ENCODE results near the gene SORT1.

SORT1 gene

DNA sequence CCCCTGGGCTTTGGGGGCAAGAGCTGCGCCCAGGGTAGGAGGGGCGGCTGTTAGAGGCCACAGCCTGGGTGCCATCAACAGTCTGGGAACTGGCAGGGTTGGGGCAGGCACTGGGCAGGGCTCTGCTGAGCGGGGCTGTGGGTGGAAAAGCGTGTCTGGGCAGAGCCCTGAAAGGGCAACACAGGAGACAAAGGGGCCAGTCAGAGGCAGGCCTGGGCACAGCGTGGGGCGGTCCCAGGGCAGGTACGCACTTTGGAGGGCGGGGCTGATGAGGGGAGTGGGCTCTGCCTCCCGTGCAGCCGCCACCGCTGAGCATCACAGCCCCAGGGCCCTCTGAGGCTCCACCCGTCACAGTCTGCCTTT, 134.5 kb downstream of the SORT1 start:
- no peak overlapping the region for H3K4me3 ChIP-seq (ENCODE audit: low read depth, low read length)
- H3K9me3 ChIP-seq (ENCODE audit: severe bottlenecking), result no peaks in the 10 kb centered on the region
- DNase-seq, result no peak
- H3K36me3 ChIP-seq, result peaks cover 85% of the 10 kb centered on the region
- no peaks in the 10 kb centered on the region for H3K27me3 ChIP-seq (ENCODE audit: insufficient read depth, low read depth, severe bottlenecking)
- TF ChIP-seq, protein P1, sequence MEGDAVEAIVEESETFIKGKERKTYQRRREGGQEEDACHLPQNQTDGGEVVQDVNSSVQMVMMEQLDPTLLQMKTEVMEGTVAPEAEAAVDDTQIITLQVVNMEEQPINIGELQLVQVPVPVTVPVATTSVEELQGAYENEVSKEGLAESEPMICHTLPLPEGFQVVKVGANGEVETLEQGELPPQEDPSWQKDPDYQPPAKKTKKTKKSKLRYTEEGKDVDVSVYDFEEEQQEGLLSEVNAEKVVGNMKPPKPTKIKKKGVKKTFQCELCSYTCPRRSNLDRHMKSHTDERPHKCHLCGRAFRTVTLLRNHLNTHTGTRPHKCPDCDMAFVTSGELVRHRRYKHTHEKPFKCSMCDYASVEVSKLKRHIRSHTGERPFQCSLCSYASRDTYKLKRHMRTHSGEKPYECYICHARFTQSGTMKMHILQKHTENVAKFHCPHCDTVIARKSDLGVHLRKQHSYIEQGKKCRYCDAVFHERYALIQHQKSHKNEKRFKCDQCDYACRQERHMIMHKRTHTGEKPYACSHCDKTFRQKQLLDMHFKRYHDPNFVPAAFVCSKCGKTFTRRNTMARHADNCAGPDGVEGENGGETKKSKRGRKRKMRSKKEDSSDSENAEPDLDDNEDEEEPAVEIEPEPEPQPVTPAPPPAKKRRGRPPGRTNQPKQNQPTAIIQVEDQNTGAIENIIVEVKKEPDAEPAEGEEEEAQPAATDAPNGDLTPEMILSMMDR (IDR thresholded peaks at IDR 0.05; ENCODE audit: low read depth, low read length), result no peak
- H3K27ac ChIP-seq, result no peak overlapping the region

DNA sequence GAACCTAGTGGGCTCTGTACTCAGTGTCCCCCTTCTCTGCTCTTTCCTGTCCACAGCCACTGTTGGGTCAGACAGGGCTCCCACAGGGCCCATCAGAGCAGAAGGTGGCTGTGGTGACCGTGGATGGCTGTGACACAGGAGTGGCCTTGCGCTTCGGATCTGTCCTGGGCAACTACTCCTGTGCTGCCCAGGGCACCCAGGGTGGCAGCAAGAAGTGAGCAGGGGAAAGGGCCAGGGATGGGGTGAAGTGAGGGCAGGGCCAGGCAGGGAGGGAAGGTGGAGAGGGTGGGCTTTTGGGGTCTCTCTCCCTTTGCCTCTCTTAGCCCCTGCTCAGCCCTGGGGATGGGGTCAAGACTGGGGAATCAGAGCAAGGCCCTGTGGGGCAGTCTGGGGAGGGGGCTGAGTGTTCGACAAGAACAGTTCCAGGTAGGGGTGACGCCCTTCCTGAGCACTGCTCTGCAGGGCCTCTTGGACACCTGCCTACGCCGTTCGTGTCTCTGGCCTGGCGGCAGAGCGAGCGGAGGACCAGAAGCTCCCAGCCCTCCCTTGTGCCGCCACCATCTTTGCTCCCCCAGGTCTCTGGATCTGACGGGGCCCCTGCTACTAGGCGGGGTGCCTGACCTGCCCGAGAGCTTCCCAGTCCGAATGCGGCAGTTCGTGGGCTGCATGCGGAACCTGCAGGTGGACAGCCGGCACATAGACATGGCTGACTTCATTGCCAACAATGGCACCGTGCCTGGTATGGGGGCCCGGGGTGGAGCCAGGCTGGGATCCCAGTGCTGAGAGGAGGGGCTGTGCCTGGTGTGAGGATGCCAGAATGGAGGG, 135.3 kb downstream of the SORT1 start:
- TF ChIP-seq, protein P1 (IDR thresholded peaks at IDR 0.05; ENCODE audit: low read depth, low read length), result no peak
- Histone ChIP-seq H3K36me3 (peaks cover 79% of the 10 kb centered on the region), H3K9me3 (ENCODE audit: severe bottlenecking) (no peaks in the 10 kb centered on the region), H3K27me3 (ENCODE audit: insufficient read depth, low read depth, severe bottlenecking) (no peaks in the 10 kb centered on the region), H3K4me3 (ENCODE audit: low read depth, low read length) (no peak overlapping the region), H3K27ac (no peak overlapping the region)
- DNase-seq, result no peak

DNA sequence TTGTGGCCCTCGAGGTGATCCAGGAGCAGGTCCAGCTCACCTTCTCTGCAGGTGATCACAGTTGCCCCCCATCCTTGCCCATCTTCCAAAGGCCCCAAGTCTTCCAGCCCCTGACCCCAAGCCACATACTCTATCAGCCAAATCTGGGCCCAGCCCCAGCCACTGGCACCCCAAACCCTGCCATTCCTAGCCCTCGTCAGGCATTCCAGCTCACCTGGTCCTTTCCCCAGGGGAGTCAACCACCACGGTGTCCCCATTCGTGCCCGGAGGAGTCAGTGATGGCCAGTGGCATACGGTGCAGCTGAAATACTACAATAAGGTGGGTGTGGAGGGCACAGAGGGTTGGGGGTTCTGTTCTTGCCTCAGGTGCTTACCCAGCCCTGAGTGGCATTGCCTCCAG, 136.1 kb downstream of the SORT1 start:
- TF ChIP-seq, protein P1 (IDR thresholded peaks at IDR 0.05; ENCODE audit: low read depth, low read length), result no peak
- Histone ChIP-seq H3K9me3 (ENCODE audit: severe bottlenecking) (no peaks in the 10 kb centered on the region), H3K4me3 (ENCODE audit: low read depth, low read length) (no peak overlapping the region), H3K36me3 (peaks cover 75% of the 10 kb centered on the region), H3K27ac (no peak overlapping the region), H3K27me3 (ENCODE audit: insufficient read depth, low read depth, severe bottlenecking) (no peaks in the 10 kb centered on the region)
- DNase-seq, result no peak

DNA sequence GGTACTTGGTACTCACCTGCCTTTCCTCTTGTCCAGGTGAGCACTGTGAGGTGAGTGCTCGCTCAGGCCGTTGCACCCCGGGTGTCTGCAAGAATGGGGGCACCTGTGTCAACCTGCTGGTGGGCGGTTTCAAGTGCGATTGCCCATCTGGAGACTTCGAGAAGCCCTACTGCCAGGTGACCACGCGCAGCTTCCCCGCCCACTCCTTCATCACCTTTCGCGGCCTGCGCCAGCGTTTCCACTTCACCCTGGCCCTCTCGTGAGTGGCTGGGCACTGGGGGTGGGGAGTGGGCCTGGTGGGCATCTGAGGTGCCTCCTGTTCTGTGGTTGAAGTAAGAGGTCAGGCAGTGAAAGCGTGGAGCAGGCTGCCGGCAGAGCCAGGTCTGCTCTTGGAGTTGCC, 136.7 kb downstream of the SORT1 start:
- H3K27me3 ChIP-seq (ENCODE audit: insufficient read depth, low read depth, severe bottlenecking), result no peaks in the 10 kb centered on the region
- H3K27ac ChIP-seq, result no peak overlapping the region
- DNase-seq, result no peak
- H3K36me3 ChIP-seq, result peaks cover 73% of the 10 kb centered on the region
- no peaks in the 10 kb centered on the region for H3K9me3 ChIP-seq (ENCODE audit: severe bottlenecking)
- TF ChIP-seq, protein P1 (IDR thresholded peaks at IDR 0.05; ENCODE audit: low read depth, low read length), result no peak
- H3K4me3 ChIP-seq (ENCODE audit: low read depth, low read length), result no peak overlapping the region

DNA sequence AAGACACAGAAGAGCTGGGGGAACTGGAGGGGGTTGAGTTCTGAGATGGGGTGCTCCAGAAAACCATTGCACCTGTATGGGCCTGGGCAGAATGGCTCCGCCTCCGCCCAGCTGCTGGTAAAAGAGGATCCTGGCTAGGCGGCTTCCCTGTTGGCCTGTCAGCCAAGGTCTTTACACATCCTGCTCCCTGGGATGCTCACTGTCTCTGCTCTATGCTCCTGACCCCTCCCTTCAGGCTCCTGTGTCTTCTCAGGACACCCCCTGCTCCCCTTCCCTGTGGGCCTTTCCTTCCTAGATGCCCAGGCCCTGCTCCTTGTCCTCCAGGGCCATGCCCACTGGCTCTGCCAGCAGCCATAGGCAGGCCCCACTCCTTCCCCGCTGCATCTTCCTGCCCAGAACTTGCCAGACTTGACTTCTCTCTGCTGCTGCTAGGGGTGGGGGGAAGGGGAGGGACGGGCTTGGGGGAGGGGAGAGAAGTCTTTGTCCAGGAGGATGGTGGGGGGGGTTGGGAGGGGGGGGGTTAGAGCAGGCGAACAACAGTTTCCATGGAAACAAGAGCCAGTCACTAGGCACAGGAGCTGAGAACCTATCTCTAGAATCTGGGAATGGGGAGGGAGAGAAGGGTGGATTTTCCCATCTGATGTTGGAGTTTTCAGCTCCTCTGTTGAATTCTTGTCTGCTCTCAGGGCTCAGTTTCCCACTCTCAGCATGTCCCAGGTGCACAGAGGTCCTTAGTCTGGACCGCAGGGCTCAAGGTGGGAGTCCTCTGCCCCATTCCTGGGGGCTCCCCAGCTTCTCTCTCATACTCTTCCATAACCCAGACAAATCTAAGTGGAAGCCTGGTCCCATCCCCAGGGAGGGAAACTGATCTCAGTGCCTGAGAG, 137.8 kb downstream of the SORT1 start:
- H3K4me3 ChIP-seq (ENCODE audit: low read depth, low read length), result no peak overlapping the region
- peaks cover 62% of the 10 kb centered on the region for H3K36me3 ChIP-seq
- no peaks in the 10 kb centered on the region for H3K27me3 ChIP-seq (ENCODE audit: insufficient read depth, low read depth, severe bottlenecking)
- peak overlapping the region; percentile 44 for H3K27ac ChIP-seq
- no peak for DNase-seq
- no peaks in the 10 kb centered on the region for H3K9me3 ChIP-seq (ENCODE audit: severe bottlenecking)
- TF ChIP-seq, protein P1 (IDR thresholded peaks at IDR 0.05; ENCODE audit: low read depth, low read length), result no peak

All from WERI-Rb-1 (cell line).